Peyer's patch (tissue), 4 donors: ENCODE measurements around the gene ARFIP2. TPM values are rescaled to one million over a fixed set of nuclear protein-coding genes. Genes with fewer than 3 reads are reported as not detected.

Source experiments
- DNase-seq, 3 donors: peaks; one replicate each; pipeline ENCODE4 v3.0.0-alpha.2; 2017 to 2019
- H3K27ac ChIP-seq, 4 donors: fragments of 200-600 bp; sonication (generic); one replicate each; pipeline ENCODE4 v1.5.1; 2016 to 2019
- H3K27me3 ChIP-seq, 2 donors: fragments of 200-600 bp; sonication (generic); one replicate each; pipeline ENCODE4 v1.5.1; 2019
- H3K36me3 ChIP-seq, 3 donors: fragments of 200-600 bp; sonication (generic); one replicate each; pipeline ENCODE4 v1.5.1; 2016 to 2019
- H3K4me1 ChIP-seq, 4 donors: fragments of 200-600 bp; sonication (generic); one replicate each; pipeline ENCODE4 v1.5.1; 2016 to 2019
- H3K4me3 ChIP-seq, 4 donors: fragments of 200-600 bp; sonication (generic); 1 replicate in 3 of 4; 2 replicates in 1 of 4; pipeline ENCODE4 v1.5.1; 2016 to 2019; ENCODE audit warnings: mild to moderate bottlenecking in 1 of 4
- H3K9me3 ChIP-seq, 4 donors: fragments of 200-600 bp; sonication (generic); one replicate each; pipeline ENCODE4 v1.5.1; 2016 to 2019; ENCODE audit warnings: mild to moderate bottlenecking in 1 of 4
- POLR2A ChIP-seq, 2 donors: fragments of 450-650 bp; IDR thresholded peaks; one replicate each; pipeline ENCODE4 v1.5.1; 2017; ENCODE audit warnings: antibody characterized with exemption in 2 of 2, mild to moderate bottlenecking in 2 of 2, moderate library complexity in 2 of 2
- total RNA-seq, 4 donors: library from RNA; depleted of rRNA; stranded (reverse); fragments of >200 nt; gene quantifications; one replicate each; pipeline ENCODE4 v1.1.0, GENCODE V29; 2016
- TF ChIP-seq, protein P1 (sequence below), 6 experiments: fragments of 450-650 bp in 4 of 6; fragments of 200-600 bp in 2 of 6; sonication (generic) in 1 of 6; IDR thresholded peaks; one replicate each; pipeline ENCODE4 v1.5.1; 2017 to 2019; ENCODE audit warnings: antibody characterized with exemption in 6 of 6, mild to moderate bottlenecking in 3 of 6, moderate library complexity in 1 of 6

Gene ARFIP2
- total RNA-seq, 4 donors from 2014 or later = 104 to 140 (median 133) TPM

DNA sequence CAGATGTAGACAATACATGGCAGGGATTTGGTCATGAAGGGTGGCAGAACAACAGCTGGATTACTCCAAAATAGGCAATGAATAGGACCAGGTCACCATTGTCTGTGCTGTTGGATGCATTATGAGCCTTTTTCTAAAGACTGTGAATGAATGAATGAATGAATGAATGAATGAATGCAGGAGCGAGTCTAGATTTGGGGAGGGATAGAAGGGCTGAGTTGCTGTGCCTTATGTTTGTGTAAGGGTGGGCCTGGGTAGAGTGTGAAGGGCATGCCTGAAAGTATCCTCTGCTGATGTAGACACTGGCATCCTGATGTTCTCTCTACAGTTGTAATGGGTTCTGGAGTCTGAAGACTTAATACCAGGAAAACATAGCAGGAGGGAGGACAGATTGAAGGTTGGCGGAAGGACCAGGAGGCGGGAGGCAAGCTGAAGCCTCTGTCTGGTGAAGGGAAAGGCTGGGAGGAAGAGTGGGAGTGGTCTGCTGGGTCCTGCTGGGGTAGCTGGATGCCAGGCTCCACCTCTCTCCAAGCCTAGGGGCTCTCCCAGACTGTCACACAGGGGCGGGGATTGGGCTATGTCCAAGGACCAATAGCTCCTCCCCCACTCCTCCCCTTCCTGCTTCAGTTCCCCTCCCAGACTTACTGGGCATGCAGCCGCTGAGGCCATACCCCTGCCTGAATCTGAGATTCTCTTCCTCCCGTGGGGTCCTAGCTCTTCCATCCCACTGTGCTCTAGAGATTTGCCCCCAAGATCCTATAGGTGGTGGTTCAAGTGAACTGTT is 12.2 kb downstream of the ARFIP2 start:
- Histone ChIP-seq H3K27me3 (no peaks in the 10 kb centered on the region), H3K4me3 (peak overlapping the region in 2 of 4 donors; percentile 3 to 20), H3K4me1 (peaks cover 0 to 43% (median 7%) of the 10 kb centered on the region in 4 donors), H3K36me3 (peaks cover 0 to 18% (median 0%) of the 10 kb centered on the region in 3 donors), H3K27ac (peak overlapping the region in 3 of 4 donors; percentile 50 to 88 (median 83)), H3K9me3 (no peaks in the 10 kb centered on the region)
- TF ChIP-seq POLR2A (IDR thresholded peaks at IDR 0.05) = peak in 1 of 2 donors; percentile 48
- TF ChIP-seq, protein P1, sequence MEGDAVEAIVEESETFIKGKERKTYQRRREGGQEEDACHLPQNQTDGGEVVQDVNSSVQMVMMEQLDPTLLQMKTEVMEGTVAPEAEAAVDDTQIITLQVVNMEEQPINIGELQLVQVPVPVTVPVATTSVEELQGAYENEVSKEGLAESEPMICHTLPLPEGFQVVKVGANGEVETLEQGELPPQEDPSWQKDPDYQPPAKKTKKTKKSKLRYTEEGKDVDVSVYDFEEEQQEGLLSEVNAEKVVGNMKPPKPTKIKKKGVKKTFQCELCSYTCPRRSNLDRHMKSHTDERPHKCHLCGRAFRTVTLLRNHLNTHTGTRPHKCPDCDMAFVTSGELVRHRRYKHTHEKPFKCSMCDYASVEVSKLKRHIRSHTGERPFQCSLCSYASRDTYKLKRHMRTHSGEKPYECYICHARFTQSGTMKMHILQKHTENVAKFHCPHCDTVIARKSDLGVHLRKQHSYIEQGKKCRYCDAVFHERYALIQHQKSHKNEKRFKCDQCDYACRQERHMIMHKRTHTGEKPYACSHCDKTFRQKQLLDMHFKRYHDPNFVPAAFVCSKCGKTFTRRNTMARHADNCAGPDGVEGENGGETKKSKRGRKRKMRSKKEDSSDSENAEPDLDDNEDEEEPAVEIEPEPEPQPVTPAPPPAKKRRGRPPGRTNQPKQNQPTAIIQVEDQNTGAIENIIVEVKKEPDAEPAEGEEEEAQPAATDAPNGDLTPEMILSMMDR (IDR thresholded peaks at IDR 0.05) = no peak
- DNase-seq = peak; percentile 44 to 89 (median 85)

DNA sequence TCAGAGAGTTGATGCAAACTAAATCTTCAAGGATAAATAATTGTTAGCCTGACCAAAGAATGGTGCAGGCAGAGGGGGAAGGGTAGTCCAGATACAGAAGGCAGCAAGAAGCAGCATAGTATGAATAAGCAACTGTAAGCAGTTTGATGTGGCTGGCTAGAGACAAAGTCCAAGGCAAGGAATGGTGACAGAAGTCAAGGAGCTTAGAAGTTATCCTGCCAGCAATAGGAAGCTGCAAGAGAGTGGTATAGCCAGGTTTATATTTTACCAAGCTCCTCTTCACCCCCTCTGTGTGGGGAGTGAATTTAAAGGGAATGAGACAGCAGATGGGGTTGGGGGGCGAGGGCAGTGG is 22.1 kb downstream of the ARFIP2 start:
- no peak overlapping the region for H3K4me3 ChIP-seq
- H3K4me1 ChIP-seq = no peaks in the 10 kb centered on the region
- H3K27ac ChIP-seq = peak overlapping the region in 2 of 4 donors; percentile 64 to 80
- no peaks in the 10 kb centered on the region for H3K9me3 ChIP-seq
- no peak for TF ChIP-seq POLR2A (IDR thresholded peaks at IDR 0.05)
- TF ChIP-seq, protein P1 (IDR thresholded peaks at IDR 0.05) = no peak
- no peaks in the 10 kb centered on the region for H3K27me3 ChIP-seq
- H3K36me3 ChIP-seq = peaks cover 0 to 90% (median 0%) of the 10 kb centered on the region in 3 donors
- DNase-seq = peak in 1 of 3 donors; percentile 69

DNA sequence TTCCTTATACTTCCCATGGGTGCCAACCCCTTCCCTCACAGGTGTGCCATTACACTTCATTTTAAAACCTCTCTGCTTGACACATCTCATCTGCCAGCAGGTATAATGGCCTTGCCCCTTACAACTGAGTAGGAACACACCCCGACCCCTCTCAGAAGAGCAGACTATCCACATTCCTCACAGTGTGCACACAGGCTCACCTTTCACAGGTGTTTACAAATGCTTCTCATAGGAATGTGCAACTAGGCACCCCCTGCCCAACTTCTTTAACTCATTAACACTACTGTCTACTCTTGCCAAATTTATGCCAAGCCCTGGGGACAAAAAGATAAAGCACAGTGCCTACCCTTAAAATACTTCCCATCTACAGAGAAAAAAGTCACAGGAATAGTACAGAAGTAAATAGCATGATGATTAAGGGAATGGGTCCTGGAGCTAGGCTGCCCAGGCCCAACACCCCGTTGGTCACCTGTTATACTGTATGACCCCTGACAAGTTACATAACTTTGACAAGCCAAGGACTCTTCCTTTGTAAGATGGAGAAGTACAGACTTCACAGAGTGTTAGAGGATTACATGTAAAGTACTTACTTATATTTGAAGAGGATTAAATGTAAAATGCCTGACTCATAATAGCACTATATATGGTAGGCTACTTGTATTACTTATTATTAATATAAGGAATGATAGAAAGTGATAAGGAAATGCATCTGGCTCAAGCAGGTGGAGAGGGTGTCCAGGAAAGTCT is 22.6 kb downstream of the ARFIP2 start:
- Histone ChIP-seq H3K9me3 (no peaks in the 10 kb centered on the region), H3K4me3 (no peak overlapping the region), H3K27me3 (no peaks in the 10 kb centered on the region), H3K4me1 (no peaks in the 10 kb centered on the region), H3K36me3 (peaks cover 0 to 89% (median 0%) of the 10 kb centered on the region in 3 donors), H3K27ac (peak overlapping the region in 1 of 4 donors; percentile 80)
- TF ChIP-seq, protein P1 (IDR thresholded peaks at IDR 0.05) = no peak
- TF ChIP-seq POLR2A (IDR thresholded peaks at IDR 0.05) = no peak
- no peak for DNase-seq

DNA sequence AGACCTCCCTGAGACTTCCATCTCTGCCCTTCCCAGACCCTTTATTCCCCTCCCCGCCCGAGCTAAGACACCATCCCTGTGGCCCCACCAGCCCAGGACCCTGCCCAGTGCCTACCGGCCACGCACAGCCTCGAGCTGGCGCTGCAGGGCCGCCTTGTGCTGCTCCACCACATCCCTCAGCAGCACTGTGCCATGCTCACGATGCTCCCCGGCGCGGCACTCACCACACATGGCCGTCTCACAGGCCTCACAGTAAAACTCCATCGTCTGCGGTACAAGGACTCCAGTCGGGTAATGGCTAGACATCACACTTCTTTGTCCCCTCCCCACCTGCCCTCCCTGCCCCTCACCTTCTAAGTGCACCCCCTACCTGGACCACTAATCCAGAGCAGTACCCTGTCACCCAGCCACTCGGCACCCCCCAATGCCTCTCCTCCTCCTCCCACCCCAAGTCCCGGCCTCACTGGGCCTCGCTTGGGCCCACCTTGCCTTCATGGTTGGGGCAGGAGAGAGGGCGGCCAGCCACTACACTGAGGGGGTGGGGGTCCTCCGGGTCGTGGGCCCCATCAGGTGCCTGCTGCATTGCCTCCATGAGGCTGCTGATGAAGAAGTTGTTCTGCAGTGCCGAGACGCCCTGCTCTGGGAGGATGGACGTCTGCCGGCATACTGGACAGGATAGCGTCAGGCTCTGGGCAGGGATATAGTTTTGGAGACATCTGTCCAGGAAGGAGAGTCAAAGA is 23.4 kb downstream of the ARFIP2 start:
- no peak overlapping the region for H3K27ac ChIP-seq
- TF ChIP-seq POLR2A (IDR thresholded peaks at IDR 0.05) = no peak
- TF ChIP-seq, protein P1 (IDR thresholded peaks at IDR 0.05) = no peak

DNA sequence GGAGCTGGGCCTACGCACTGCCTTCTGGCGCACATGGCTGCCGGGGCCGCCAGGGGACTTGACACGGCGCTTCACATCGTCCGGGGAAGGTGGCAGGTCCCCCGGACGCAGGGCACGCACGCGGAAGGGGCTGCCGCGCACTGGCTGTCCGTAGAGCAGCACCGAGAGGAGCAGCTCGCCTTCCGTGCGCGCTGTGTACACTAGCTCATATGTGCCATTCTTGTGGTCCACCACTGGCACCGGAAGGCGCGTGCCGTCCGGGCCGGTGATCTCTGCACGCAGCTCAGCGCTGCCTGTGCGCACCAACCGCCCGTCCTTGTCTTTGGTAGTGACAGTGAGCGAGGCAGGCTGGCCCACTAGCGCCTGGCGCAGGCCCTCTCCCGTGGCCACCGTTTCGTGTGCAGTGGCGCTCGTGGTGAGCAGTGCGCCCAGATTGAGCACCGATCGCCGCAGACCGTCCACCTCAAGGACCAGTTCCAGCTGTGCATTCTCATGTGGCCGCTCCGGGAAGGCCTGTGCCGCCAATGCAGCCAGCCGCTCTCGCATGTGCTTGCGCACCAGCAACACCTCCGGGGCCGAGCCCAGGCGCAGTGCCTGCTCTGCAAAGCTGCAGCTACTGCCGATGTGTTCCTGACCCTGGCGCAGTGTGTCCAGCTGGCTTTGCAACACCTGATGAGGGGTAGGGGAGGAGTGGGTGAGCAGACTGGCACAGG is 24.6 kb downstream of the ARFIP2 start:
- no peaks in the 10 kb centered on the region for H3K4me1 ChIP-seq
- peaks cover 0 to 90% (median 0%) of the 10 kb centered on the region in 3 donors for H3K36me3 ChIP-seq
- H3K4me3 ChIP-seq = no peak overlapping the region
- no peak overlapping the region for H3K27ac ChIP-seq
- TF ChIP-seq, protein P1 (IDR thresholded peaks at IDR 0.05) = no peak
- TF ChIP-seq POLR2A (IDR thresholded peaks at IDR 0.05) = no peak
- H3K27me3 ChIP-seq = no peaks in the 10 kb centered on the region
- H3K9me3 ChIP-seq = no peaks in the 10 kb centered on the region
- DNase-seq = no peak

More for the DNA sequence above, 23.4 kb downstream of the ARFIP2 start:
- Histone ChIP-seq H3K4me1 (no peaks in the 10 kb centered on the region), H3K27me3 (no peaks in the 10 kb centered on the region), H3K4me3 (no peak overlapping the region), H3K36me3 (peaks cover 0 to 89% (median 0%) of the 10 kb centered on the region in 3 donors), H3K9me3 (no peaks in the 10 kb centered on the region)
- no peak for DNase-seq
